HG02642 (cell line): ENCODE data around the gene CLDN6.
A peak's percentile ranks its signal among the peaks of the same experiment; 100 is the strongest.
"Not testable (repeated sequence)": the region's sequence is repeated elsewhere in the genome, so short reads cannot be mapped to it uniquely, and the experiment has no call there.

Experiments used
- ATAC-seq: cut with Tn5 transposase; IDR thresholded peaks from one replicate; pipeline ENCODE4 v1.9.1; 2021; ENCODE audit warnings: mild to moderate bottlenecking; ENCODE audit not compliant: unreplicated experiment, poor library complexity

CLDN6 gene, protein sequence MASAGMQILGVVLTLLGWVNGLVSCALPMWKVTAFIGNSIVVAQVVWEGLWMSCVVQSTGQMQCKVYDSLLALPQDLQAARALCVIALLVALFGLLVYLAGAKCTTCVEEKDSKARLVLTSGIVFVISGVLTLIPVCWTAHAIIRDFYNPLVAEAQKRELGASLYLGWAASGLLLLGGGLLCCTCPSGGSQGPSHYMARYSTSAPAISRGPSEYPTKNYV

GRCh38 chr16:3017794-3018506 is at the start of gene CLDN6:
Gene CLDN6 (minus strand): TSS chr16:3018183. CDS start chr16:3016021, 2,162 bp downstream.
- ATAC-seq = no peak

GRCh38 chr16:3066440-3066748 is 48.4 kb upstream of the CLDN6 start:
- no peak for ATAC-seq

- ATAC-seq = no peak
Measured at GRCh38 chr16:3065742-3066439, 47.9 kb upstream of the CLDN6 start.

DNA sequence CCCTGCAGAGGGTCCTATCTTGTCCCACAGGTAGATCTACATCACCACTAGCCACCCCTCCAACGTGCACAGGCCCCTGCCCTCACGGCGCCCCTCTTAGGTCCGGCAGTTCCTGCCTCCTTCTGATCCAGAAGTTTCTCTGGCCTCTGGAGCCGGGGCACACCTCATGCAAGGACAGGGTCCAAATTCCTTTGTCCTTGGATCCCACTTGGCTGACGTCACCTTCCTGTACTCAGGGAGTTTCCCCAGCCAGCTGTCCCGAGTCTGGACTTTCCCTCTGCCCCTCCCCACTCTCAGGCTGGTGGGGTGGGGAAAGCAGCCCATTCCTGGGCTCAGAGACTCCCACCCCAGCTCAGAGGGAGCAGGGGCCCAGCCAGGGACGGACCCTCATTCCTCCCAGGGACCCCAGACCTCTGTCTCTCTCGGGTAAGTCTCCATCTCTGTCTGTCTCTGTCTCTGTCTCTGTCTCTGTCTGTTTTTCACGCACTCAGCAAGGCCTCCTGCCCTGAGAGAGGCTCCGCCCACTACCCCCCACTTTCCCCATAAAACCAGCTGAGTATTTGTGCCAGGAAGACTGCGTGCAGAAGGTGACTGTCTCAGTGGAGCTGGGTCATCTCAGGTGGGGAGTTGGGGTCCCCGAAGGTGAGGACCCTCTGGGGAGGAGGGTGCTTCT is 47.2 kb upstream of the CLDN6 start, which contains the start of gene IL32:
Gene IL32, plus strand, starts transcription at position 572 of the 673 bp plus-strand sequence. CDS start 172 bp downstream, outside the sequence.
- ATAC-seq = no peak

- no peak for ATAC-seq
Measured at GRCh38 chr16:3063625-3064386, 45.8 kb upstream of the CLDN6 start.

- no peak for ATAC-seq
Measured at GRCh38 chr16:3062553-3062952, 44.6 kb upstream of the CLDN6 start.

- ATAC-seq = no peak
Measured at GRCh38 chr16:3060339-3061127, 42.5 kb upstream of the CLDN6 start.

DNA sequence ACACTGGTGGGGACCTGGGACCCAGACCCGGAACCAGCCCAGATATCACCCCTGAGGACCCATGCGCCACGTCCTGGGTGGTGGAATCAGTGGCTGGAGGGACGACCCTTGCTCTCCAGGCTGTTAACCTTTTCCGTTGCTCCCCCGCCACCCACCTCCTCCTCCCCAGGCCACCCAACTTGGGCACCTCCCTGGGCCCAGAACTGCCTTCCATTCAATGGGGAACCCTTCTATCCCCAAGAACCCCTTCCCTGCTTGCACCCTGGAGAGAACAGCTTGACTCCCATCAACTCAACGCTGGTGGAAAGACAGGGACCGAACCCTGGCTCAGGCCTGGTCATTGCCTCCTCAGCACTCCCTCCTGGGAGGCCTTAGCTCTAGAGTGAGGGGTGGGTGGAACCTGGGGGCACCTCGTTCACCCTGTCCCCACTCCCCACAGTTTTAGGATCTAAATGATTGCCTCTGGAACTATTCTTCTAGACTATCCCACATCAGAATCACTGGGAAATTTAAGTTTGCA is 41.8 kb upstream of the CLDN6 start:
- no peak for ATAC-seq

DNA sequence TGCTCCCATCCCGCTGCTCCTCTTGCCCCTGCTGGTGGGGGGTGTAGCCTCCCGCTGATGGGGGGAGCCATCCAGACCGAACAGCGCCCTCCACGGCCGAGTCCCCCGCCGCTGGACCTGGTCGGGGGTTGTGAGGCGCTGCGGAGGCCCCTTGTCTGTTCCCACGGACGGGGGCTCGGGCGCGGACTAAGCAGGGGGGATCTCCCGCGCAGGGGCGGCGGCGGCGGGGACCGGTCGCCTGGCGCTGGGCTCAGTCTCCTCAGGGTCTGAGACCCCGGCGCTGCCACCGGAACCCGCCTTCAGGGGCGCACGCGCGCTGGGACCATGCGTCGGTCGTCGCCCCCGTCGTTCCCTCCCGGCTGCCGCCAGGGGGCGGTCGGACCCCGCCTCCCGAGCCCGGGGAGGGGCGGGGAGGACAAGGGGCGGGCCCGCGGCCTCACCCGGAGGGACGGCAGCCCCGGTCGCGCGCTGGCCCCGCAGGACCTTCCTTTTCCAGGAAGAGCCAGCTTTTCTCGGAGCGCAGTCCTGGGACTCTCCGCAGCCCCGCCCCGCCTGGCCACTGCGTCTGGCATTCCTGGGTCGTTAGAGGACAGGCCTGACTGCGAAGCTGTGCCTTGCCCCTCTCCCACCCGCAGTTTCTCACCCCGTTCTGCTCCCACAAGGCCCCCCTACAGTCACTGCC is 41.2 kb upstream of the CLDN6 start:
- ATAC-seq = peak; percentile 79

DNA sequence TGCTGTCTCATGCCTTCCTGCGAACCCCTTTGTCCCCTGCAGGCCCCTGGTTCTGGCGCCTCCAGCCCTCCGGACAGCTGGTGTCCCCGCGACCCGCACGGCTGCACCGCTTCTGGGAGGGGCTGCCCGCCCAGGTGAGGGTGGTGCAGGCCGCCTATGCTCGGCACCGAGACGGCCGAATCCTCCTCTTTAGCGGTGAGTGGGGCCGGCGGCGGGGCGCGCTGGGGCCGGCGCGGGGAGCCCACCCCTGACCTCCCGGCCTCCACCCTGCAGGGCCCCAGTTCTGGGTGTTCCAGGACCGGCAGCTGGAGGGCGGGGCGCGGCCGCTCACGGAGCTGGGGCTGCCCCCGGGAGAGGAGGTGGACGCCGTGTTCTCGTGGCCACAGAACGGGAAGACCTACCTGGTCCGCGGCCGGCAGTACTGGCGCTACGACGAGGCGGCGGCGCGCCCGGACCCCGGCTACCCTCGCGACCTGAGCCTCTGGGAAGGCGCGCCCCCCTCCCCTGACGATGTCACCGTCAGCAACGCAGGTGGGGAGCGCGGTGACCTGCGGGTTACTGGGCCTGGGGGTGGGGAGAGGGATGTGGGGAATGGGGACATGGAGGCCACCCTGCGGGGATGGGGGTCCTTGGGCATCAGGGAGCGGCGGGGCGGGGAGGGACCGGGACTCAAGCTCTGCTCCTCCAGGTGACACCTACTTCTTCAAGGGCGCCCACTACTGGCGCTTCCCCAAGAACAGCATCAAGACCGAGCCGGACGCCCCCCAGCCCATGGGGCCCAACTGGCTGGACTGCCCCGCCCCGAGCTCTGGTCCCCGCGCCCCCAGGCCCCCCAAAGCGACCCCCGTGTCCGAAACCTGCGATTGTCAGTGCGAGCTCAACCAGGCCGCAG is 40.4 kb upstream of the CLDN6 start:
- ATAC-seq = peak; percentile 20

- no peak for ATAC-seq
Measured at GRCh38 chr16:3057181-3058138, 39.5 kb upstream of the CLDN6 start.

DNA sequence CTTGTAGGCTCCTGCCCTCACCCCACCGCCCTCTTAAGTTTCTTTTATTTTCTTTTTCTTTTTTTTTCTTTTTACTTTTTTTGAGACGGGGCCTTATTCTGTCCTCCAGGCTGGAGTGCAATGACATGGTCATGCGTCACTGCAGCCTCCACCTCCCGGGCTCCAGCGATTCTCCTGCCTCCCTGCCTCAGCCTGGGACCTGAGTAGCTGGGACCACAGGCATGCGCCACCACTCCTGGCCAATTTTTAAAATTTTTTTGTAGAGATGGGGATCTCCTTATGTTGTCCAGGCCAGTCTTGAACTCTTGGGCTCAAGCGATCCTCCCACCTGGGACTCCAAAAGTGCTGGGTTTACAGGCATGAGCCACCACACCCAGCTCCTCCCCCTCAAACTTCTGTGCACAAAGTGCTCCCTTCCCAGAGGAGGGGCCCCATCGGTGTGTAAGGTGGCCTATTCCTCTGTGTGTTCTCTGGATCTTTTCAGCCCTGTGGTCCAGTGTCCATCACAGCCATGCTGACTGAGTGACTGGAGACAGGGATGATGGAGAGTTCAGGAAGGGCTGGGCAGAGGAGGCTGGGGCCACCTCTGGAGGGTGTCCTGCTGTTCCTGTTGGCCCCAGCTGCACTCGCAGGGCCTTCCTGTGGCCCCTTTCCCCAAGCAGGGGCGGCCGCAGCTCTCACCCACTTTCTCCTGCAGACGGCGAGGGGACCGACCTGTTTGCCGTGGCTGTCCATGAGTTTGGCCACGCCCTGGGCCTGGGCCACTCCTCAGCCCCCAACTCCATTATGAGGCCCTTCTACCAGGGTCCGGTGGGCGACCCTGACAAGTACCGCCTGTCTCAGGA is 38.6 kb upstream of the CLDN6 start:
- ATAC-seq = no peak

- not testable (repeated sequence) for ATAC-seq
Measured at GRCh38 chr16:3055734-3056115, 37.7 kb upstream of the CLDN6 start.

DNA sequence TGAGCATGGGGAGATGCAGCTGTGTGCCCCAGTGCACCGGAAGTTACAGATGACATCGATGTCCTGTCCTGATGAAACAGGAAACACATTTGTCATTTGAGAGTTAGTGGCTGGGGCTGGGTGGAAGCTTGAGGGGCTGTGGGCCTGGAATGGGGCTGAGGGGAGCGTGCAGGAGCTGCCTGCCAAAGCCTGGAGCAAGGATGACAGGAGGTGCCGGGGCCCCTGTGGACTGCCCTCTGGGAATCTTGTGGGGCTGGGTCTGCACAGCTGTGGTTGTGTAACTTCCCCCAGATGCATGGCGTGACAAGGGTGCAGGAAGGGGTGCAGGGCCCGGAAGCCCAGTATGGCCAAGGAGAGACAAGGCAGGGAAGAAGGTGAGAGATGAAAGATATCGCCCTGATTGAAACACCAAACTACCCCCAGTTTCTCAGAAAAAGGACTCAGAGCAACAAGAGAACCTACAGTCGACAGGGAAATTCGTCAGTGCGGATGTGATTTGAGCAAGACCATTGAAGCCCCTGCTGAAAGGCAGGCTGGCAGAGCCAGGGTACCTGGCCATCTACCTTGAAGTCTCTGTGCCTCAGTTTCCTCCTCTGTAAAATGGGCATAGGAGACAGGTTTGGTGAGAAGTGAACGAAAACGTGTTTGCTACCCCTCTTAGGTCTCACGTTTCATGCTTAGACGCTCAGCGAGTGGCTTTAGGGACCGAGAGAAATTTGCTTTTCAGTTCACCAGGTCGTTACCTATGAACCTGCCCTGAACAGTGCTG is 37.2 kb upstream of the CLDN6 start:
- no peak for ATAC-seq

- not testable (repeated sequence) for ATAC-seq
Measured at GRCh38 chr16:3053330-3053710, 35.3 kb upstream of the CLDN6 start.
